Measurements from ENCODE around the gene MPV17.

MPV17 gene

GRCh38 chr2:27288610-27289009 is 34.3 kb downstream of the MPV17 start:
- TF ChIP-seq CTCF (IDR thresholded peaks at IDR 0.05; ENCODE audit: low read length), result no peak
- H3K27me3 ChIP-seq (ENCODE audit: insufficient read depth, low read length), result no peaks in the 10 kb centered on the region

GRCh38 chr2:27285481-27285880 is 37.4 kb downstream of the MPV17 start:
- TF ChIP-seq EZH2 (IDR thresholded peaks at IDR 0.05; ENCODE audit: borderline replicate concordance, low read length), result no peak
- no peak for TF ChIP-seq CTCF (IDR thresholded peaks at IDR 0.05; ENCODE audit: low read length)
- Histone ChIP-seq H3K4me1 (ENCODE audit: insufficient read depth, low read length, severe bottlenecking) (peaks cover 5% of the 10 kb centered on the region), H4K20me1 (ENCODE audit: insufficient read depth, low read length) (no peaks in the 10 kb centered on the region), H3K27me3 (ENCODE audit: insufficient read depth, low read length) (no peaks in the 10 kb centered on the region; the same call in 1 of the 2 replicates), H3K4me2 (ENCODE audit: low read length) (no peak overlapping the region), H3K9me3 (ENCODE audit: low read length) (no peaks in the 10 kb centered on the region), H3K9ac (ENCODE audit: low read length) (no peak overlapping the region), H3F3A (ENCODE audit: insufficient read depth, low read length) (no peaks in the 10 kb centered on the region), H3K4me3 (ENCODE audit: low read depth, low read length, poor library complexity, severe bottlenecking) (no peak overlapping the region), H3K36me3 (ENCODE audit: insufficient read depth, low read length) (no peaks in the 10 kb centered on the region), H3K27ac (ENCODE audit: low read depth, low read length, poor library complexity, severe bottlenecking) (no peak overlapping the region), H3K9me2 (ENCODE audit: low read depth, low read length) (no peaks in the 10 kb centered on the region), H3K79me2 (ENCODE audit: insufficient read depth, low read length) (no peaks in the 10 kb centered on the region), H2AFZ (ENCODE audit: low read length) (no peak overlapping the region)

More at GRCh38 chr2:27288610-27289009, 34.3 kb downstream of the MPV17 start:
- Histone ChIP-seq H3K9me2 (ENCODE audit: low read depth, low read length) (no peaks in the 10 kb centered on the region), H3K4me3 (ENCODE audit: low read depth, low read length, poor library complexity, severe bottlenecking) (no peak overlapping the region), H3K36me3 (ENCODE audit: insufficient read depth, low read length) (no peaks in the 10 kb centered on the region), H3K27ac (ENCODE audit: low read depth, low read length, poor library complexity, severe bottlenecking) (no peak overlapping the region), H3K9me3 (ENCODE audit: low read length) (no peaks in the 10 kb centered on the region), H3K4me2 (ENCODE audit: low read length) (no peak overlapping the region), H4K20me1 (ENCODE audit: insufficient read depth, low read length) (no peaks in the 10 kb centered on the region), H3K4me1 (ENCODE audit: insufficient read depth, low read length, severe bottlenecking) (peaks cover 26% of the 10 kb centered on the region), H2AFZ (ENCODE audit: low read length) (no peak overlapping the region), H3F3A (ENCODE audit: insufficient read depth, low read length) (no peaks in the 10 kb centered on the region), H3K79me2 (ENCODE audit: insufficient read depth, low read length) (no peaks in the 10 kb centered on the region), H3K9ac (ENCODE audit: low read length) (no peak overlapping the region)

GRCh38 chr2:27284996-27285395 is 37.9 kb downstream of the MPV17 start:
- no peaks in the 10 kb centered on the region for H3K79me2 ChIP-seq (ENCODE audit: insufficient read depth, low read length)
- no peaks in the 10 kb centered on the region; the same call in 1 of the 2 replicates for H3K27me3 ChIP-seq (ENCODE audit: insufficient read depth, low read length)
- H3K9me2 ChIP-seq (ENCODE audit: low read depth, low read length), result no peaks in the 10 kb centered on the region
- no peaks in the 10 kb centered on the region for H3K4me1 ChIP-seq (ENCODE audit: insufficient read depth, low read length, severe bottlenecking)
- H3F3A ChIP-seq (ENCODE audit: insufficient read depth, low read length), result no peaks in the 10 kb centered on the region
- no peaks in the 10 kb centered on the region for H4K20me1 ChIP-seq (ENCODE audit: insufficient read depth, low read length)
- TF ChIP-seq CTCF (IDR thresholded peaks at IDR 0.05; ENCODE audit: low read length) (no peak), EZH2 (IDR thresholded peaks at IDR 0.05; ENCODE audit: borderline replicate concordance, low read length) (no peak)
- no peaks in the 10 kb centered on the region for H3K36me3 ChIP-seq (ENCODE audit: insufficient read depth, low read length)
- H3K4me3 ChIP-seq (ENCODE audit: low read depth, low read length, poor library complexity, severe bottlenecking), result no peak overlapping the region
- no peak overlapping the region for H3K27ac ChIP-seq (ENCODE audit: low read depth, low read length, poor library complexity, severe bottlenecking)
- no peaks in the 10 kb centered on the region for H3K9me3 ChIP-seq (ENCODE audit: low read length)
- no peak overlapping the region for H3K9ac ChIP-seq (ENCODE audit: low read length)
- H2AFZ ChIP-seq (ENCODE audit: low read length), result no peak overlapping the region
- no peak overlapping the region for H3K4me2 ChIP-seq (ENCODE audit: low read length)
